SHP77 treated with DMSO at 0.1 percent for 48 hours (cell line): Measurements from ENCODE around the gene ERG.

Experiments used
- DNase-seq: peaks from one replicate; lab custom pipeline; 2025; lab: John Stamatoyannopoulos, UW

The ERG gene

GRCh38 chr21:38356883-38357625 is 141.2 kb downstream of the ERG start:
- no peak for DNase-seq

GRCh38 chr21:38355992-38356781 is 142.1 kb downstream of the ERG start:
- peak; percentile 62 for DNase-seq

DNA sequence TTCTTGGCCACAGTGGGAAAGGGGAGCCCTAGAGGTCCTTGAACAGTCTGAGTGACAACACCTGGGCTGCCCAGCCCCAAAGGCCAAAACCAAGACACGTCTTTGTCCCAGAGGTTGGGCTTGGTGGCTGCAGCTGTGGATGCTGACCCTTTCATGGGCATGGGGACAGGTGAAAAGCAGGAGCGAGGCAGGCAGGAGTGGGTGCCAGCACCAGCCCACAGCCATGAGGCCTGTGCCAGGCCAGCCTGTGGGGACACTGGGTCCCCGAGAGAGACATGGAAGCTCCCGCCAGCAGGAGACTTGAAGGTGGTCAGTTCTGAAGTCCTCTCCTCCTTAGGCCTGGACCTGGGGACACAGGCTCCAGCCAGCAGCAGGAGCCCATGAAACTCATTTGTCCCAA is 142.9 kb downstream of the ERG start:
- no peak for DNase-seq

DNA sequence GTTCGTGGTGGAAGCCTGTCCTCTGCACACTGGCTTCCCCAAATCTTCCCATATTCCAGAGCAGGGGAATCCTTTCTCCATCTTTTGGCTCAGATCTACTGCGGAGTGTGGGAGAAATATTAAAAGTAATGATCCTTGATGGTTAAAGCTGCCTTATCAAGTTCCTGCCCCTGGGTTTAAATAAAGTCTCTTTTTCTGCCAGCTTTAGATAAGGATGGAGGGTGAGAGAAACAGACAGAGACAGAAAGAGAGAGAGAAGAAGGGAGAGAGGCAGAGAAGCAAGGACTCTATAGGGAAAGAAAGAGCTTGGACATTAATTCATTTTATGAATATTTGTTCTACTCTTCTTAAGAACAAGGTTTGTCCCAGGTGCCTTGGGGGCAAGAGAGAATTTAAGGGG is 143.5 kb downstream of the ERG start:
- no peak for DNase-seq

GRCh38 chr21:38354231-38354630 is 144.0 kb downstream of the ERG start:
- no peak for DNase-seq

GRCh38 chr21:38352536-38353219 is 145.6 kb downstream of the ERG start:
- DNase-seq: peak; percentile 59

- no peak for DNase-seq
Observed at GRCh38 chr21:38351961-38352521, 146.2 kb downstream of the ERG start.

- DNase-seq: no peak
Observed at GRCh38 chr21:38351176-38351959, 146.9 kb downstream of the ERG start.

DNA sequence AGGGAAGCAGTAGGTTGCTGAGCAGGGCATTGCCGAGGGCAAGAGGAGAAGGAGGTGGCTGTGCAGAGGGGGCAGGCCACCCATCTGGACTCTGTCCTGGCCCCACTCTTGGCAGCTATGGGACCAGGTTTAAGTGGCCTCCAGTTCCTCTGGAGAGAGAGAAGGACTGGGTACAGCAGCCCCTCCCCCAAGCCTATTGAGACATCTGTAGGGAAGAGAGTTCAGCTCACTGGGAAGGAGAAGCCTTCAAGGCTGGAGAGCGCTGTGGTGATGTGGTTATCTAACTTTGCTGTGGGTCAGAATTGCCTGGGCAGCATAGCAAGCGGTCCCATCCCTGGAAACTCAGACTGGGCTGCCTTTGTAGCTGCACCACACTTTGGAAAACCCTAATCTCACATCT is 147.6 kb downstream of the ERG start:
- DNase-seq: no peak

DNA sequence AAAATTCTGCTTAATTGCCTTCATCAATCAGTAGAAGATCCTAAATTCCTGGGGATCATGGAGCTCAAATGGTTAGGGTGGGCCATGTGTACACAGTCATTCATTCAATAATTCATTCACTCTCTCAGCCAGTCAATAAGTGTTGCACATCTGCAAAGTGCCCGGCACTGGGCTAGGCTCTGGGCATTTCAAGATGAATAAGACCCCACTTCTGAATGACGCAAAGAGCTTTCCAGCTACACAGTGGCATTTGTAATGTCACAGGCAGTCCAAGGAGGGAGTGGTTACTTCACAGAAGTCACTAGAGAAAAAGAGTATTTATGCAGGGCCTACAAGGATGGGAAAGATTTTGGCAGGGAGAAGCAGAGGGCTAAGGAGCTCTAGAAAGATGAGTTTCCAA is 148.3 kb downstream of the ERG start:
- DNase-seq: no peak

DNA sequence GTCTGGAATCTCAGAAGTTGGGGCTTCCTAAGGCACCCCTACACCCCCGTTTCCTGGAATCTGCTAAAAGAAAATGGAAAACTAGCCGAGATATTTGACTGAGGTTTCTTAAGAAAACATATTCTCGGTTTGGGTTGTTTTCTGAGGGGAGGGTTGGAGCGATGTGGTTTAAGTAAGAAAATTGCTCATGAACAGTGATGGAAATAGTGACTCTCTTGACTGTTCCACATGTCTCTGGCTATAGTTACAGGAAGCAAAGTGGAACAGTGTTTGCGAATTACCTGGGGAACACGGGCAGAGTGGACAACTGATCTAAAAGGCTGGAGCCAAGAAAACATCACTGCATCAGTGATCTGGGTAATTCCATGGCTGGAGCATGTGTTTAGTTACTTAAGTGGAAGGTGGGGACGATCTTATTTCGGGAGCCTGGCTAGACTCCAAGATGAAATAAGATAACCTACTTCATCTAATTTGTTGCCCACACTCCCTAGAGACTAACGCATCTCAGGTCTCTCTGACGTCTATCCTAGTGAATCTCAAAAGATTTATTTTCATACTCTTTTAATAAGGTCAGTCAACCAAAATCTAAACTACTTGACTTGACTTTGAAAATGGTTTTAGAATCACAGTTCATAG is 149.0 kb downstream of the ERG start:
- peak; percentile 83 for DNase-seq

- peak; percentile 94 for DNase-seq
Observed at GRCh38 chr21:38346286-38346685, 152.0 kb downstream of the ERG start.

GRCh38 chr21:38343691-38344090 is 154.6 kb downstream of the ERG start:
- DNase-seq: peak; percentile 89

DNA sequence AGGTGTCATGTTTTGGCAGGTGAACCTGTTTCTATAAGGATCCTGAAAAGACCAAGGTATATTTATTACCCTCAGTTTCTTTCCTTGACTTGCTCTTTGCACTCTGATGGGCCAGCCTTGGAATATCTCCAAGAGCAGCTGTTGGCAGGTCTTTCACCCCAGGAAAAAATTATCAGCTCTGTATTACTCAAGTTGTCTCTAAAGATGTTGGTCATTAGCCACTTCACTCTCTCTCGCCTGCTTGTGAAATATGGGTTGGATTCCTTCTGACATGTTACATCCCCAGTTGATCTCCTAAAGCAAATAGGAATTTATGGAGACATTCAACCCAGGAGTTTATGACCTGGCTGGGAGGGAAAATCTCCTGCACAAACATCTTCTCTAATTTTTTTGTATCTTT is 155.5 kb downstream of the ERG start:
- no peak for DNase-seq

DNA sequence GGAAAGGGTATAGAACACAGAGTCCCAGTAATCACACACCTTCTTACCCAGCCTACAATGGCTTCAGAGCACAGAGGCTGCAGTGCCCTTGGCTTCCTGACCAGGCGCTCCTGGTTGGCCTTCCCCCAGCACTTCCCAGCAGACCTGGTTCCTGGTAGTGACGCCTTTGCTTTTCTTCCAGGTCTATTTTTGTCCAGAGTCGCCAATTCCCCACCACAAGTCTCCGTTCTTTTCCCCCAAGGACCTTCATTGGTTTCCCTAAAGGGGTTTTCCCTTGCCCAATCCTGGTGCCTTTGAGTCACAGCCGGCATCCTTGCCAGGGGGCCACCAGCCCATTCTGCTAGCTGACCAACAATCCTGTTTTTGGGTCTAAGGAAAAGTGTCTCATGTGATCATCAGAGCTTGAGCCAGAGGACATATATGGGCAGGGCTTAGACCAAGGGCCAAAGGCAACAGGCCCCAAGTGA is 156.7 kb downstream of the ERG start:
- DNase-seq: no peak

- no peak for DNase-seq
Observed at GRCh38 chr21:38340131-38340530, 158.1 kb downstream of the ERG start.

- DNase-seq: no peak
Observed at GRCh38 chr21:38337793-38338192, 160.5 kb downstream of the ERG start.

DNA sequence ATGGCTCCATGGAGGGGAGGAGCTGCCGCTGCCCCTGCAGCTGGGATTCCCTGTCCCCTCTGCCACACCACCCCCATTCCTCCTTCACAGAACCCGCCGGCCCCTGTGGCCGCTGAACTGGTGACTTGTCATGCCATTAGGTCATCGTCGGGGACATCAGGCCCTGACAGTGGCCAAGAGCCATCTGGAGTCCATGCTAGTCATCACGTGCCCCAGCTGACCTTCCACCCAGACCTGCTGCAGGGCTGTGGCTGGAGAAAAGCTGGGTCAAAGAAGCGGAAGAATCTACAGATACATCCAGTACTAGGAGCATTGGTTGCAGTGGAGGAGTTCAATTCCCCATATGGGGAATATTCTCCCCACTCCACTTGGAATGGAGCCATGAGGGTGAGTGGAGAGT is 163.4 kb downstream of the ERG start:
- DNase-seq: no peak

GRCh38 chr21:38333301-38334272 is 164.7 kb downstream of the ERG start:
- no peak for DNase-seq

DNA sequence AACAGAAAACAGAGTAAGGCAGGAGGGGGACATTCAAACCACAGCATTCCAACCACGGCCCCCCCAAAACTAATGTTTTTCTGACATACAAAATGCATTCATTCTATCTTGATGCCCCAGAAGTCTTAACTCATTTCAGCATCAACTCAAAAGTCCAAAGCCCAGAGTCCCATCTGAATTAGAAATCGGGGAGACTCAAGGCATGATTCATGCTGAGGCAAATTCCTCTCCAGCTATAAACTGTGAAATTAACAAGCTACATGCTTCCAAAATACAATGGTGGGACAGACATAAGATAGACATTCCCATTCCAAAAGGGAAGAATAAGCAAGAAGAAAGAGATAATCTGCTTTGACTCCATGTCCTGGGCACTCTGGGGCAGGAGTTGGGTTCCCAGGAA is 167.6 kb downstream of the ERG start:
- DNase-seq: no peak
